Fibroblast of pulmonary artery (primary cell): ENCODE results near the gene PTPN13.
A peak's percentile ranks its signal among the peaks of the same experiment; 100 is the strongest.

Source experiments
- DNase-seq: peaks from one replicate; pipeline ENCODE4 v3.0.0-alpha.2; 2010; ENCODE audit warnings: low read depth
- H3K4me3 ChIP-seq: replicated peaks from 2 replicates; pipeline ENCODE4 v1.5.1; 2011; ENCODE audit warnings: low read depth, mild to moderate bottlenecking, control low read depth, low read length, moderate library complexity
- CTCF ChIP-seq: IDR thresholded peaks from 2 replicates; pipeline ENCODE4 v1.5.1; 2011; ENCODE audit warnings: mild to moderate bottlenecking, control low read depth, low read length, inconsistent platforms; ENCODE audit errors: missing control alignments

The PTPN13 gene

DNA sequence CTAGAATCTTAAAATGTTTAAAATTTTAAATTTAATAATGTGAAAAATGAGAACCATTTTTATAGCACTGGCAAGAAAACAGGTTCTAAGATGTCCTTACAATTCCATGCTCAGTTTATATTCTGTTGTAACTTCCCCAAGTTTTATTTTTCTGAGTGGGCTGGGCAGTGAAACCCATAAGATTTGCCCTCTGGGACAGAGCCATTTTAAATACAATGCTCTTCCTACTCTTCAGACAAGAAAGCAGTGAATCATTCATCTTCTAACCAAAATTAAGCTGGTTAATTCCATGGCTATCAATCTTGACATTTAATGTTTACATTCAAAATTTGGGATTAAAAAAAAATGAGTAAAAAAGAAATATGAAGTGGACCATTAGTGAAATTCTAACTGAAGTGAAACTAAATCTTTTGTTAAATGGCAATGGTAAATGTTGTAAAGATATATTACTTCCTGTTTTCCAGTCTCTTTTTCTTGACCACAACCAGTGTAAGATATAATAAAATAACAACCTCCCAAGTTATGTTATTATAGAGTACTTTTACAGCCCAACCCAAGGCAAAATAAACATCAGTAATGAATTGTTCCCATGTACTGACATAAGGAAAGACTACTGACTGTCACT lies 37.2 kb upstream of the PTPN13 start:
- no peak for TF ChIP-seq CTCF
- no peak overlapping the region for H3K4me3 ChIP-seq
- DNase-seq, result peak; percentile 32

- no peak overlapping the region for H3K4me3 ChIP-seq
- no peak for DNase-seq
- TF ChIP-seq CTCF, result no peak
These were observed 36.6 kb upstream of the PTPN13 start for GRCh38 chr4:86557526-86557925.

- TF ChIP-seq CTCF, result no peak
- no peak for DNase-seq
- no peak overlapping the region for H3K4me3 ChIP-seq
These were observed 35.9 kb upstream of the PTPN13 start for GRCh38 chr4:86558258-86558657.

DNA sequence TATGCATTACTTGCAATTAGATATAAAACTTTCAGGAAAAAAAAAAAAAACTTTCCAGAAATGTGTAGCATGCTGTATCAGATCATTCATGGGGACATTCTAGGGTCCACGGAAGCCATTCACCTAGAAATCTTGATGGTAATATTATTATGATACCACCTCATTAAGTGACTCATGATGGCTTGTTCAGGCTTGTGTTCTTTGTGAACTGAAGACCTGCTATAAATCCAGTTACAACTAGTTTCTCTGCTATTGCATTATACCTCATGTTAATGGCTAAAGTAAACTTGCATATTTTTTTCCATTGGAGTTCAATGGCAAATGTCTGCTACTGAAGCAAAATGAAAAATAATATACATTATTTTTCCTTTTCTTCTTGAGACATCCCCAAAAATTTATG lies 35.3 kb upstream of the PTPN13 start:
- H3K4me3 ChIP-seq, result no peak overlapping the region
- TF ChIP-seq CTCF, result no peak
- no peak for DNase-seq

GRCh38 chr4:86560447-86560846 lies 33.7 kb upstream of the PTPN13 start:
- H3K4me3 ChIP-seq, result no peak overlapping the region
- no peak for TF ChIP-seq CTCF
- no peak for DNase-seq

DNA sequence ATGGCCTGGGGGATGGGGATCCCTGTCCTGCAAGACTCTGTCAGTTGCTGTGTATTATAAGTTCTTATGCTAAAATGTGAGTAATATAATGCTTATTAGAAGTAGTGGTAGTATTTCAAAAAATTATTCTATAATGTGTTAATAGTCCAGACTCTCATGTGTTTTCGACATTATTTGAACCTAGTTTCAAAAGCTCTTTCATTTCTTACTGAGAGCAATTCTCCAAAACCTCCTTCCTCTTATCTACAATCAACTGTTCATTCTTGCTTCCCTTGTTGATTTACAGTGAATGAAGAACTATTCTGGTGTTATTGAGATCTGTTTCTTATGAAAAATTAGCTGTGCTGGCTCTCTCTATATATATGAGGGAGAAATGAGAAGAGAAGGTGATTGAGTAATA lies 32.9 kb upstream of the PTPN13 start:
- DNase-seq, result no peak
- no peak for TF ChIP-seq CTCF
- no peak overlapping the region for H3K4me3 ChIP-seq

DNA sequence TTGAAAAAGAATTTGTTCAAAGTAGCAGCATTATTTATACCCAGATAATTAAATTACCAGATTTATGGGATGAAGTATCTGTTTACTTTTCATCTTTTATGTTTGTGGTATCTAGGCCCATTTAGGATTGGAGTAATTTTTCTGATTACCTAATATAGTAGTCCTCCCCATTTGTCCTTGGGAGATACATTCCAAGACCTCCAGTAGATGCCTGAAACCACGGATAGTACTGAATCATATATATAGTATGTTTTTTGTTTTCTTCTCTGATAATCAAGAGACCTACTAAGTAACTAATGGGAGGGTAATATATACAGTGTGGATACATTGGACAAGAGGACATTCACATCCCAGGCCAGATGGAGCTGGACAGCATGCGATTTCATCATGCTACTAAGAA lies 30.7 kb upstream of the PTPN13 start:
- no peak overlapping the region for H3K4me3 ChIP-seq
- no peak for TF ChIP-seq CTCF
- no peak for DNase-seq
